PC-9 (cell line): ENCODE measurements around the gene CADM2. TPM values are rescaled to one million over a fixed set of nuclear protein-coding genes. Genes with fewer than 3 reads are reported as not detected.

Experiments used
- BruUV-seq: library from RNA; stranded (reverse); fragments of 400-500 nt; replicated peaks from 2 replicates; lab custom pipeline; 2021; lab: Mats Ljungman, UMichigan
- CTCF ChIA-PET: fragments of 300-600 bp; sonication (Branson Sonifier 250); formaldehyde crosslinking; loops from one replicate; lab custom pipeline; 2022; ENCODE audit warnings: antibody characterized with exemption; lab: Charles Lee
- POLR2A ChIA-PET: fragments of 300-600 bp; sonication (Branson Sonifier 250); formaldehyde crosslinking; loops from one replicate; lab custom pipeline; 2022; ENCODE audit warnings: antibody characterized with exemption; ENCODE audit not compliant: unreplicated experiment; lab: Charles Lee
- DNase-seq, 2 experiments: peaks; one replicate each; pipeline versions ENCODE4 v3.0.0 to v3.0.0-alpha.2; 2015 to 2022; ENCODE audit warnings: mixed read lengths in 1 of 2
- H2AFZ ChIP-seq: fragments of 200-600 bp; sonication (generic); 2 replicates; pipeline ENCODE4 v1.8.1; 2017; ENCODE audit warnings: antibody characterized with exemption
- H3F3A ChIP-seq: fragments of 200-600 bp; sonication (generic); 2 replicates; pipeline ENCODE4 v1.8.1; 2017; ENCODE audit warnings: antibody characterized with exemption, mild to moderate bottlenecking, low read depth; ENCODE audit not compliant: insufficient read depth
- H3K27ac ChIP-seq: fragments of 200-600 bp; sonication (generic); 2 replicates; pipeline ENCODE4 v1.6.1; 2016; ENCODE audit warnings: mixed run types
- H3K27me3 ChIP-seq: fragments of 200-600 bp; sonication (generic); 2 replicates; pipeline ENCODE4 v1.6.1; 2016; ENCODE audit warnings: low read depth, mixed run types; ENCODE audit not compliant: insufficient read depth
- H3K36me3 ChIP-seq: fragments of 200-600 bp; sonication (generic); 2 replicates; pipeline ENCODE4 v1.6.1; 2016; ENCODE audit warnings: low read depth, mixed run types
- H3K4me1 ChIP-seq: fragments of 200-600 bp; sonication (generic); replicated peaks from 2 replicates; pipeline ENCODE4 v1.6.1; 2016; ENCODE audit warnings: mixed run types; ENCODE audit not compliant: insufficient read depth
- H3K4me2 ChIP-seq: fragments of 200-600 bp; sonication (generic); 2 replicates; pipeline ENCODE4 v1.6.1; 2017; ENCODE audit warnings: mixed run types
- H3K4me3 ChIP-seq: fragments of 200-600 bp; sonication (generic); 2 replicates; pipeline ENCODE4 v1.6.1; 2016; ENCODE audit warnings: mixed run types
- H3K79me2 ChIP-seq: fragments of 200-600 bp; sonication (generic); 2 replicates; pipeline ENCODE4 v1.6.1; 2017; ENCODE audit warnings: low read depth, mixed run types
- H3K9me2 ChIP-seq: fragments of 200-600 bp; sonication (generic); 2 replicates; pipeline ENCODE4 v1.8.1; 2017; ENCODE audit warnings: mild to moderate bottlenecking; ENCODE audit not compliant: insufficient read depth
- H3K9me3 ChIP-seq: fragments of 200-600 bp; sonication (generic); 2 replicates; pipeline ENCODE4 v1.8.1; 2016; ENCODE audit warnings: low read depth; ENCODE audit not compliant: insufficient read depth
- H4K20me1 ChIP-seq: fragments of 200-600 bp; sonication (generic); 2 replicates; pipeline ENCODE4 v1.8.1; 2017; ENCODE audit not compliant: insufficient read depth
- CTCF ChIP-seq: fragments of 200-600 bp; sonication (generic); conservative IDR thresholded peaks from 2 replicates; pipeline ENCODE4 v1.6.1; 2017; ENCODE audit warnings: mixed run types, antibody characterized with exemption, mild to moderate bottlenecking, moderate library complexity
- EZH2 ChIP-seq: fragments of 200-600 bp; sonication (generic); IDR thresholded peaks from 2 replicates; pipeline ENCODE4 v1.8.0; 2017; ENCODE audit warnings: antibody characterized with exemption, low read depth
- intact Hi-C: fragments of 100-400 bp; cut with micrococcal nuclease; formaldehyde crosslinking; loops from one replicate; pipeline ENCODE4 v1.10.0; 2022; ENCODE audit not compliant: unreplicated experiment
- total RNA-seq: library from RNA; stranded (reverse); gene quantifications from 2 replicates; pipeline ENCODE4 v1.2.3, GENCODE V29; 2021

The CADM2 gene
- total RNA-seq, 1 experiment from 2014 or later, result 0.59 TPM

- H3F3A ChIP-seq, result no peaks in the 10 kb centered on the region
- no peaks in the 10 kb centered on the region for H3K79me2 ChIP-seq
- no peaks in the 10 kb centered on the region for H3K4me1 ChIP-seq
- no TSS peak for BruUV-seq
- intact Hi-C loops, result no loop called here
- POLR2A ChIA-PET, result no interaction called here
- H3K27ac ChIP-seq, result no peak overlapping the region
- DNase-seq, result no peak
- H4K20me1 ChIP-seq, result no peaks in the 10 kb centered on the region
- H3K36me3 ChIP-seq, result no peaks in the 10 kb centered on the region
- H3K9me2 ChIP-seq, result 0 out of 2 replicates have a peak, but pooled peaks cover 6% of the 10 kb centered on the region
- H3K4me2 ChIP-seq, result no peak overlapping the region
- no peaks in the 10 kb centered on the region for H3K27me3 ChIP-seq
- no peaks in the 10 kb centered on the region for H3K9me3 ChIP-seq
- no peak overlapping the region for H2AFZ ChIP-seq
- TF ChIP-seq EZH2, result no peak
- no peak for TF ChIP-seq CTCF
- no peak overlapping the region for H3K4me3 ChIP-seq
- CTCF ChIA-PET, result no interaction called here
These were observed 115.2 kb downstream of the CADM2 start for GRCh38 chr3:85074003-85074402.

DNA sequence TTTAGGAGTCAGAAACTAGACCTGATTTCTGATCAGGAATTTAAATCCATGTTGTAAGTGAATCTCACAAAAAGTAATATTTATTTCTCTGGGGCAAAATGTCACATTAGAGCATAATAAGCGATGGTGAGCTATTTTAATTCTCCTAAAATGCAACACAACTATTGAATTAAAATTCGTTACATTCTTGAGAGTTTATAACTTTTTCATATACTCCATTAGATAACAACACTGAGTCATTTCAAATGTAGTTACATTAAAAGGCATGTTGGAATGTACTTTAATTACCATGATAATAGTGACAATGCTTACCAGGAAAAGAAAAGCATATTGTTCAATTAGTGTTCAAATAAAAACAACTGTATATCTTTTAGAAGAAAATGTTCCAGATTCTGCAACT lies 116.9 kb downstream of the CADM2 start:
- H4K20me1 ChIP-seq, result no peaks in the 10 kb centered on the region
- ChIA-PET POLR2A (no interaction called here), CTCF (no interaction called here)
- no TSS peak for BruUV-seq
- TF ChIP-seq CTCF (no peak), EZH2 (no peak)
- DNase-seq, result no peak
- H3K27ac ChIP-seq, result no peak overlapping the region
- no peak overlapping the region for H3K4me2 ChIP-seq
- no peak overlapping the region for H3K4me3 ChIP-seq
- no peaks in the 10 kb centered on the region for H3K79me2 ChIP-seq
- no peaks in the 10 kb centered on the region for H3K27me3 ChIP-seq
- no peaks in the 10 kb centered on the region for H3K9me3 ChIP-seq
- intact Hi-C loops, result no loop called here
- no peaks in the 10 kb centered on the region for H3K9me2 ChIP-seq
- no peaks in the 10 kb centered on the region for H3K36me3 ChIP-seq
- no peaks in the 10 kb centered on the region for H3F3A ChIP-seq
- no peak overlapping the region for H2AFZ ChIP-seq
- H3K4me1 ChIP-seq, result no peaks in the 10 kb centered on the region

DNA sequence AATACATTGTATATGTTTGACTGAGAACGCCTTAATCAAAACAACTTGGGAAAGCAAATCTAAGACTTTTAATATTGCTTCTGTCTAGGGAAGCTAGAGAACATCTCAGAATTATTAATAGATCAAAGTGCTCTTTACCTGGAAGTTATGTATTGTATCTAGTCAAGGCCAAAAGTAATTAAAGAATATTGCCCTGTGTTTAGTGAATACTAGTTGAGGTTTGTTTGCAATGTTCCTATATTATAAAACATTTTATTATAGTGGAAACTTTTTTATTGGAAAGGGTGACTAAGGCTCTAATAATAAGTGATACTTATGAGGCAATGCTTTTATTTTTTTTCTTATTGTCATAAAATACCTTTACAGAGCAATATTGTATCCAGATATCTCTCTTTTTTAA lies 118.2 kb downstream of the CADM2 start:
- H2AFZ ChIP-seq, result no peak overlapping the region
- no peaks in the 10 kb centered on the region for H4K20me1 ChIP-seq
- H3K79me2 ChIP-seq, result no peaks in the 10 kb centered on the region
- H3K36me3 ChIP-seq, result no peaks in the 10 kb centered on the region
- no TSS peak for BruUV-seq
- no peak for DNase-seq
- no peaks in the 10 kb centered on the region for H3K4me1 ChIP-seq
- intact Hi-C loops, result no loop called here
- ChIA-PET CTCF (no interaction called here), POLR2A (no interaction called here)
- H3K27ac ChIP-seq, result no peak overlapping the region
- H3K9me3 ChIP-seq, result no peaks in the 10 kb centered on the region
- H3K27me3 ChIP-seq, result no peaks in the 10 kb centered on the region
- no peak overlapping the region for H3K4me2 ChIP-seq
- H3F3A ChIP-seq, result no peaks in the 10 kb centered on the region
- TF ChIP-seq EZH2, result no peak
- H3K9me2 ChIP-seq, result no peaks in the 10 kb centered on the region
- H3K4me3 ChIP-seq, result no peak overlapping the region
